KMS-11 (cell line): ENCODE data around the gene SMYD2.

ENCODE experiments used
- H2AFZ ChIP-seq: fragments of 200-600 bp; sonication (generic); 2 replicates; pipeline ENCODE4 v1.6.1; 2016; ENCODE audit warnings: antibody characterized with exemption, mixed run types, low read depth
- H3K27ac ChIP-seq: fragments of 200-600 bp; sonication (generic); 2 replicates; pipeline ENCODE4 v1.6.1; 2016; ENCODE audit warnings: mild to moderate bottlenecking, mixed run types
- H3K27me3 ChIP-seq: fragments of 200-600 bp; sonication (generic); 2 replicates; pipeline ENCODE4 v1.6.1; 2017; ENCODE audit warnings: mild to moderate bottlenecking, low read depth, mixed run types, moderate library complexity; ENCODE audit not compliant: insufficient read depth
- H3K36me3 ChIP-seq: fragments of 200-600 bp; sonication (generic); 2 replicates; pipeline ENCODE4 v1.6.1; 2017; ENCODE audit warnings: mild to moderate bottlenecking, mixed run types; ENCODE audit not compliant: insufficient read depth
- H3K4me1 ChIP-seq: fragments of 200-600 bp; sonication (generic); 2 replicates; pipeline ENCODE4 v1.6.1; 2016; ENCODE audit warnings: mild to moderate bottlenecking, low read depth, mixed run types; ENCODE audit not compliant: poor library complexity, severe bottlenecking
- H3K4me2 ChIP-seq: fragments of 200-600 bp; sonication (generic); 2 replicates; pipeline ENCODE4 v1.7.0; 2016; ENCODE audit warnings: mild to moderate bottlenecking, mixed run types
- H3K4me3 ChIP-seq: fragments of 200-600 bp; sonication (generic); IDR thresholded peaks from 2 replicates; pipeline ENCODE4 v1.6.1; 2017; ENCODE audit warnings: low read depth, low read length, mixed read lengths; ENCODE audit not compliant: insufficient read depth
- H3K79me2 ChIP-seq: fragments of 200-600 bp; sonication (generic); 2 replicates; pipeline ENCODE4 v1.6.1; 2016; ENCODE audit warnings: low read depth, mixed run types; ENCODE audit not compliant: insufficient read depth
- H3K9ac ChIP-seq: fragments of 200-600 bp; sonication (generic); 2 replicates; pipeline ENCODE4 v1.6.1; 2016; ENCODE audit warnings: mild to moderate bottlenecking, mixed run types
- H4K20me1 ChIP-seq: fragments of 200-600 bp; sonication (generic); 2 replicates; pipeline ENCODE4 v1.6.1; 2016; ENCODE audit warnings: mild to moderate bottlenecking, mixed run types; ENCODE audit not compliant: insufficient read depth
- CTCF ChIP-seq: fragments of 200-600 bp; sonication (generic); conservative IDR thresholded peaks from 2 replicates; pipeline ENCODE4 v1.6.1; 2017; ENCODE audit warnings: low read depth, mild to moderate bottlenecking, antibody characterized with exemption, low read length, moderate library complexity, mixed read lengths

Gene SMYD2

GRCh38 chr1:214310010-214310409 lies 29.1 kb downstream of the SMYD2 start:
- H3K4me2 ChIP-seq: peak overlapping the region; percentile 29; the same call in 1 of the 2 replicates
- H3K27me3 ChIP-seq: no peaks in the 10 kb centered on the region
- no peak for TF ChIP-seq CTCF
- no peak overlapping the region for H3K9ac ChIP-seq
- no peaks in the 10 kb centered on the region for H3K79me2 ChIP-seq
- H3K4me1 ChIP-seq: peaks cover 23% of the 10 kb centered on the region
- H4K20me1 ChIP-seq: no peaks in the 10 kb centered on the region
- no peak overlapping the region for H3K27ac ChIP-seq
- H3K4me3 ChIP-seq: no peak overlapping the region
- no peak overlapping the region for H2AFZ ChIP-seq
- no peaks in the 10 kb centered on the region for H3K36me3 ChIP-seq

- no peak for TF ChIP-seq CTCF
- Histone ChIP-seq H3K4me1 (peaks cover 23% of the 10 kb centered on the region), H2AFZ (no peak overlapping the region), H3K4me2 (peak overlapping the region; percentile 29; the same call in 1 of the 2 replicates), H3K36me3 (no peaks in the 10 kb centered on the region), H3K27ac (no peak overlapping the region), H3K79me2 (no peaks in the 10 kb centered on the region), H3K4me3 (no peak overlapping the region), H3K27me3 (no peaks in the 10 kb centered on the region), H4K20me1 (no peaks in the 10 kb centered on the region), H3K9ac (no peak overlapping the region)
These were observed 30.1 kb downstream of the SMYD2 start for GRCh38 chr1:214310777-214311690.

- no peak overlapping the region for H3K27ac ChIP-seq
- no peak overlapping the region for H3K9ac ChIP-seq
- no peak overlapping the region for H3K4me2 ChIP-seq
- no peaks in the 10 kb centered on the region for H3K36me3 ChIP-seq
- H2AFZ ChIP-seq: no peak overlapping the region
- TF ChIP-seq CTCF: no peak
- peaks cover 23% of the 10 kb centered on the region for H3K4me1 ChIP-seq
- H4K20me1 ChIP-seq: no peaks in the 10 kb centered on the region
- no peak overlapping the region for H3K4me3 ChIP-seq
- no peaks in the 10 kb centered on the region for H3K27me3 ChIP-seq
- no peaks in the 10 kb centered on the region for H3K79me2 ChIP-seq
These were observed 31.6 kb downstream of the SMYD2 start for GRCh38 chr1:214312530-214313051.

- H3K4me3 ChIP-seq: no peak overlapping the region
- H3K27me3 ChIP-seq: no peaks in the 10 kb centered on the region
- H3K79me2 ChIP-seq: no peaks in the 10 kb centered on the region
- no peak for TF ChIP-seq CTCF
- H3K4me1 ChIP-seq: peaks cover 19% of the 10 kb centered on the region
- no peaks in the 10 kb centered on the region for H4K20me1 ChIP-seq
- H3K27ac ChIP-seq: no peak overlapping the region
- H2AFZ ChIP-seq: no peak overlapping the region
- H3K4me2 ChIP-seq: no peak overlapping the region
- H3K9ac ChIP-seq: no peak overlapping the region
- H3K36me3 ChIP-seq: no peaks in the 10 kb centered on the region
These were observed 33.4 kb downstream of the SMYD2 start for GRCh38 chr1:214314178-214314843.
